Neural cell (in vitro differentiated cells): ENCODE results near the gene CPNE2. TPM values are rescaled to one million over a fixed set of nuclear protein-coding genes. Genes with fewer than 3 reads are reported as not detected.
"Not testable (repeated sequence)": the region's sequence is repeated elsewhere in the genome, so short reads cannot be mapped to it uniquely, and the experiment has no call there.

Experiments
- H2AFZ ChIP-seq: fragments of 200-600, 300-800 bp; sonication (generic), shearing (Covaris generic); 2 replicates; pipeline ENCODE4 v1.6.0; 2014; ENCODE audit warnings: low read depth, mild to moderate bottlenecking, antibody characterized with exemption, low read length, moderate library complexity
- H3F3A ChIP-seq: fragments of 200-600 bp; shearing (Covaris generic); 2 replicates; pipeline ENCODE4 v1.6.1; 2016; ENCODE audit warnings: mild to moderate bottlenecking, moderate library complexity, mixed read lengths, antibody characterized with exemption, low read length; ENCODE audit not compliant: insufficient read depth, poor library complexity, severe bottlenecking
- H3K27ac ChIP-seq: fragments of 200-600, 300-800 bp; sonication (generic), shearing (Covaris generic); 2 replicates; pipeline ENCODE4 v1.5.1; 2014; ENCODE audit warnings: mild to moderate bottlenecking, low read length, moderate library complexity
- H3K27me3 ChIP-seq: fragments of 300-800, 200-600 bp; sonication (generic), shearing (Covaris generic); 2 replicates; pipeline ENCODE4 v1.6.0; 2014; ENCODE audit warnings: mild to moderate bottlenecking, low read depth, low read length, moderate library complexity; ENCODE audit not compliant: insufficient read depth
- H3K36me3 ChIP-seq: fragments of 300-800, 200-600 bp; sonication (generic), shearing (Covaris generic); 2 replicates; pipeline ENCODE4 v1.5.1; 2014; ENCODE audit warnings: mild to moderate bottlenecking, antibody characterized with exemption, low read length, moderate library complexity; ENCODE audit not compliant: insufficient read depth
- H3K4me2 ChIP-seq: fragments of 300-800, 200-600 bp; sonication (generic), shearing (Covaris generic); 2 replicates; pipeline ENCODE4 v1.6.0; 2014; ENCODE audit warnings: mild to moderate bottlenecking, low read length
- H3K4me3 ChIP-seq: fragments of 300-800, 200-600 bp; sonication (generic), shearing (Covaris generic); 2 replicates; pipeline ENCODE4 v1.5.1; 2014; ENCODE audit warnings: mild to moderate bottlenecking, low read length, moderate library complexity
- H3K79me2 ChIP-seq: fragments of 200-600 bp; shearing (Covaris generic); replicated peaks from 2 replicates; pipeline ENCODE4 v1.6.0; 2014; ENCODE audit warnings: mild to moderate bottlenecking, low read length, moderate library complexity; ENCODE audit not compliant: insufficient read depth
- H3K9ac ChIP-seq: fragments of 300-800, 200-600 bp; sonication (generic), shearing (Covaris generic); 2 replicates; pipeline ENCODE4 v1.6.1; 2016; ENCODE audit warnings: mild to moderate bottlenecking, low read length, mixed read lengths
- H3K9me2 ChIP-seq: fragments of 200-600 bp; shearing (Covaris generic); 2 replicates; pipeline ENCODE4 v1.6.1; 2016; ENCODE audit warnings: mild to moderate bottlenecking, low read length, mixed read lengths; ENCODE audit not compliant: insufficient read depth
- H3K9me3 ChIP-seq: fragments of 200-600, 300-800 bp; sonication (generic), shearing (Covaris generic); 2 replicates; pipeline ENCODE4 v1.6.1; 2016; ENCODE audit warnings: mild to moderate bottlenecking, mixed run types, low read length, moderate library complexity, mixed read lengths
- H4K20me1 ChIP-seq: fragments of 200-600 bp; shearing (Covaris generic); 2 replicates; pipeline ENCODE4 v1.6.1; 2016; ENCODE audit warnings: mild to moderate bottlenecking, mixed run types; ENCODE audit not compliant: insufficient read depth
- EP300 ChIP-seq: fragments of 450-650 bp; conservative IDR thresholded peaks from 2 replicates; pipeline ENCODE4 v1.6.1; 2014; ENCODE audit warnings: antibody characterized with exemption, mild to moderate bottlenecking, moderate library complexity; ENCODE audit not compliant: poor library complexity, severe bottlenecking
- EZH2 ChIP-seq: fragments of 200-600, 300-800 bp; shearing (Covaris generic), sonication (generic); IDR thresholded peaks from 2 replicates; pipeline ENCODE4 v1.6.1; 2014; ENCODE audit warnings: antibody characterized with exemption, low read length, borderline replicate concordance, mild to moderate bottlenecking; ENCODE audit not compliant: insufficient read depth, poor library complexity, severe bottlenecking
- MXI1 ChIP-seq: fragments of 450-650 bp; conservative IDR thresholded peaks from 2 replicates; pipeline ENCODE4 v1.6.1; 2014; ENCODE audit warnings: antibody characterized with exemption, mild to moderate bottlenecking; ENCODE audit not compliant: poor library complexity, severe bottlenecking
- POLR2AphosphoS5 ChIP-seq: IDR thresholded peaks from 2 replicates; pipeline ENCODE4 v1.6.1; 2012
- RAD21 ChIP-seq: fragments of 450-650 bp; conservative IDR thresholded peaks from 2 replicates; pipeline ENCODE4 v1.6.1; 2014; ENCODE audit warnings: antibody characterized with exemption, mild to moderate bottlenecking, moderate library complexity
- SMC3 ChIP-seq: fragments of 450-650 bp; conservative IDR thresholded peaks from 2 replicates; pipeline ENCODE4 v1.6.1; 2014; ENCODE audit warnings: antibody characterized with exemption, mild to moderate bottlenecking, moderate library complexity; ENCODE audit not compliant: poor library complexity
- TAF1 ChIP-seq: IDR thresholded peaks from 2 replicates; pipeline ENCODE4 v1.6.1; 2012; ENCODE audit warnings: low read depth
- polyA plus RNA-seq: library from polyadenylated mRNA; depleted of rRNA; stranded (reverse); fragments of >200 nt; gene quantifications from 2 replicates; pipeline ENCODE4 v1.2.3, GENCODE V29; 2014
- TF ChIP-seq, protein P1 (sequence below): IDR thresholded peaks from 2 replicates; pipeline ENCODE4 v1.6.1; 2012; ENCODE audit warnings: borderline replicate concordance
- TF ChIP-seq, protein P2 (sequence below): fragments of 450-650 bp; IDR thresholded peaks from 2 replicates; pipeline ENCODE4 v1.5.1; 2014; ENCODE audit warnings: antibody characterized with exemption, mild to moderate bottlenecking, moderate library complexity; ENCODE audit not compliant: poor library complexity, severe bottlenecking

The CPNE2 gene
- polyA plus RNA-seq, 1 donor from 2014 or later, result 18.6 TPM

DNA sequence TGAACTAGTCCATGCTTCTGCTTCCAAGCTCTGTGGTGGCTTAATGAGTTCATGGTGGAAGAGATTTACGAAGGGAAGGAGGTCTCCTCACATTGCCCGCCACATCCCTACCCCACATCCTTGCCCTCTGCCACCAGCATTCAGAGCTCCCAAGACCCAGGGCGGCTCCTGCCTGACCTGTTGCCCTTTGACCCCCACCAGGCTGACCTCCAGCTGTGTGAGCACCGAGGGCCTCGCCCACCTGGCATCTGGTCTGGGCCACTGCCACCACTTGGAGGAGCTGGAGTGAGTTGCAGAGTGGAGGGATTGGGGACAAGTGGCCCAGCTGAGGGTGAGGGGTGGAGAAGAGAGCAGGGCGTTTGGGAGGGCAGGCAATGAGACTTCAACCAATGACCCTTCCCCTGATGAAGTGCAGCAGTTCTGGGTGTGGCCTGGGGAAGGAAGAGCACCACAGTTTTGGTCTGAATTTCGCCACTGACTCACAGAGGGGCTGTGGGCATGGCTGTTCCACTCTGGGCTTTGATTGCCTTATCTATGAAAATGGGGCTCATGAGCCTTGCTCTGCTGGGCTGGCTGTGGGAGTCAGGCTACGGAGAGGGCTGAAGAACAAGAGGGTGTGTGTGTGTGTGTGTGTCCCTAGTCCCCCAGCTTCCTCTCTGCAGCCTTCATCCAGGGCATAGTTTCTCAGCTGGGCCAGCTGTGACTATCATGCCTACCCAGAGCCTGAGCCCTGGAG lies 22.6 kb upstream of the CPNE2 start:
- Histone ChIP-seq H3K9me3 (no peaks in the 10 kb centered on the region), H3K4me3 (no peak overlapping the region), H3K4me2 (no peak overlapping the region), H3K9me2 (no peaks in the 10 kb centered on the region), H3K27ac (no peak overlapping the region), H2AFZ (no peak overlapping the region), H4K20me1 (no peaks in the 10 kb centered on the region), H3F3A (no peaks in the 10 kb centered on the region), H3K79me2 (no peaks in the 10 kb centered on the region), H3K27me3 (no peaks in the 10 kb centered on the region), H3K9ac (no peak overlapping the region), H3K36me3 (no peaks in the 10 kb centered on the region)
- TF ChIP-seq, protein P1, sequence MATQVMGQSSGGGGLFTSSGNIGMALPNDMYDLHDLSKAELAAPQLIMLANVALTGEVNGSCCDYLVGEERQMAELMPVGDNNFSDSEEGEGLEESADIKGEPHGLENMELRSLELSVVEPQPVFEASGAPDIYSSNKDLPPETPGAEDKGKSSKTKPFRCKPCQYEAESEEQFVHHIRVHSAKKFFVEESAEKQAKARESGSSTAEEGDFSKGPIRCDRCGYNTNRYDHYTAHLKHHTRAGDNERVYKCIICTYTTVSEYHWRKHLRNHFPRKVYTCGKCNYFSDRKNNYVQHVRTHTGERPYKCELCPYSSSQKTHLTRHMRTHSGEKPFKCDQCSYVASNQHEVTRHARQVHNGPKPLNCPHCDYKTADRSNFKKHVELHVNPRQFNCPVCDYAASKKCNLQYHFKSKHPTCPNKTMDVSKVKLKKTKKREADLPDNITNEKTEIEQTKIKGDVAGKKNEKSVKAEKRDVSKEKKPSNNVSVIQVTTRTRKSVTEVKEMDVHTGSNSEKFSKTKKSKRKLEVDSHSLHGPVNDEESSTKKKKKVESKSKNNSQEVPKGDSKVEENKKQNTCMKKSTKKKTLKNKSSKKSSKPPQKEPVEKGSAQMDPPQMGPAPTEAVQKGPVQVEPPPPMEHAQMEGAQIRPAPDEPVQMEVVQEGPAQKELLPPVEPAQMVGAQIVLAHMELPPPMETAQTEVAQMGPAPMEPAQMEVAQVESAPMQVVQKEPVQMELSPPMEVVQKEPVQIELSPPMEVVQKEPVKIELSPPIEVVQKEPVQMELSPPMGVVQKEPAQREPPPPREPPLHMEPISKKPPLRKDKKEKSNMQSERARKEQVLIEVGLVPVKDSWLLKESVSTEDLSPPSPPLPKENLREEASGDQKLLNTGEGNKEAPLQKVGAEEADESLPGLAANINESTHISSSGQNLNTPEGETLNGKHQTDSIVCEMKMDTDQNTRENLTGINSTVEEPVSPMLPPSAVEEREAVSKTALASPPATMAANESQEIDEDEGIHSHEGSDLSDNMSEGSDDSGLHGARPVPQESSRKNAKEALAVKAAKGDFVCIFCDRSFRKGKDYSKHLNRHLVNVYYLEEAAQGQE, result no peak
- no peak for TF ChIP-seq TAF1
- TF ChIP-seq SMC3, result no peak

DNA sequence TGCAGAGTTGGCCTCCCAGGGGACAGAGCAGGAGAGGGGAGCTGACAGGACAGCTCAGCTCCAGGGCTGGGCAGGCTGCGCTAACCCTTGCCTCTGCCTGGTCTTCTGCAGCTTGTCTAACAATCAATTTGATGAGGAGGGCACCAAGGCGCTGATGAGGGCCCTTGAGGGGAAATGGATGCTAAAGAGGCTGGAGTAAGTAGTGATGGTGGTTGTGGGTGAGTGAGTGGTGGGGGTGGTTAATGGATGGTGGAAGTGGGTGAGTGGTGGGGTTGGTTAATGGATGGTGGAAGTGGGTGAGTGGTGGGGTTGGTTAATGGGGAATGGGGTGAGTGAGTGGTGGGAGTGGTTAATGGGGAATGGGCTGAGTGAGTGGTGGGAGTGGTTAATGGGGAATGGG lies 22.0 kb upstream of the CPNE2 start:
- H3K4me3 ChIP-seq, result no peak overlapping the region
- no peak overlapping the region for H2AFZ ChIP-seq
- H3K36me3 ChIP-seq, result no peaks in the 10 kb centered on the region
- H3K27ac ChIP-seq, result no peak overlapping the region
- H3F3A ChIP-seq, result no peaks in the 10 kb centered on the region
- H3K9me2 ChIP-seq, result no peaks in the 10 kb centered on the region
- no peak overlapping the region for H3K4me2 ChIP-seq
- no peaks in the 10 kb centered on the region for H3K9me3 ChIP-seq
- H3K27me3 ChIP-seq, result no peaks in the 10 kb centered on the region
- no peaks in the 10 kb centered on the region for H4K20me1 ChIP-seq
- H3K9ac ChIP-seq, result no peak overlapping the region
- no peaks in the 10 kb centered on the region for H3K79me2 ChIP-seq
- TF ChIP-seq EZH2 (no peak), EP300 (no peak), POLR2AphosphoS5 (no peak), TAF1 (no peak), MXI1 (no peak), SMC3 (no peak), RAD21 (no peak)
- TF ChIP-seq, protein P1, result no peak
- TF ChIP-seq, protein P2, sequence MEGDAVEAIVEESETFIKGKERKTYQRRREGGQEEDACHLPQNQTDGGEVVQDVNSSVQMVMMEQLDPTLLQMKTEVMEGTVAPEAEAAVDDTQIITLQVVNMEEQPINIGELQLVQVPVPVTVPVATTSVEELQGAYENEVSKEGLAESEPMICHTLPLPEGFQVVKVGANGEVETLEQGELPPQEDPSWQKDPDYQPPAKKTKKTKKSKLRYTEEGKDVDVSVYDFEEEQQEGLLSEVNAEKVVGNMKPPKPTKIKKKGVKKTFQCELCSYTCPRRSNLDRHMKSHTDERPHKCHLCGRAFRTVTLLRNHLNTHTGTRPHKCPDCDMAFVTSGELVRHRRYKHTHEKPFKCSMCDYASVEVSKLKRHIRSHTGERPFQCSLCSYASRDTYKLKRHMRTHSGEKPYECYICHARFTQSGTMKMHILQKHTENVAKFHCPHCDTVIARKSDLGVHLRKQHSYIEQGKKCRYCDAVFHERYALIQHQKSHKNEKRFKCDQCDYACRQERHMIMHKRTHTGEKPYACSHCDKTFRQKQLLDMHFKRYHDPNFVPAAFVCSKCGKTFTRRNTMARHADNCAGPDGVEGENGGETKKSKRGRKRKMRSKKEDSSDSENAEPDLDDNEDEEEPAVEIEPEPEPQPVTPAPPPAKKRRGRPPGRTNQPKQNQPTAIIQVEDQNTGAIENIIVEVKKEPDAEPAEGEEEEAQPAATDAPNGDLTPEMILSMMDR, result no peak

DNA sequence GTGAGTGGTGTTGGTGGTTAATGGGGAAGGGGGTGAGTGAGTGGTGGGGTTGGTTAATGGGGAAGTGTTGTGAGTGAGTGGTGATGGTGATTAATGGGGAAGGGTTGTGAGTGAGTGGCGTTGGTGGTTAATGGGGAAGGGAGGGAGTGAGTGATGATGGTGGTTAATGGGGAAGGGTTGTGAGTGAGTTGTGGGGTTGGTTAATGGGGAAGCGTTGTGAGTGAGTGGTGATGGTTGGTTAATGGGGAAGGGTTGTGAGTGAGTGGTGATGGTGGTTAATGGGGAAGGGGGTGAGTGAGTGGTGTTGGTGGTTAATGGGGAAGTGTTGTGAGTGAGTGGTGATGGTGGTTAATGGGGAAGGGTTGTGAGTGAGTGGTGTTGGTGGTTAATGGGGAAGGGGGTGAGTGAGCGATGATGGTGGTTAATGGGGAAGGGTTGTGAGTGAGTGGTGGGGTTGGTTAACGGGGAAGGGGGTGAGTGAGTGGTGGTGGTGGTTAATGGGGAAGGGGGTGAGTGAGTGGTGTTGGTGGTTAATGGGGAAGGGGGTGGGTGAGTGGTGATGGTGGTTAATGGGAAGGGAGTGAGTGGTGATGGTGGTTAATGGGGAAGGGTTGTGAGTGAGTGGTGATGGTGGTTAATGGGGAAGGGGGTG lies 21.2 kb upstream of the CPNE2 start:
- H4K20me1 ChIP-seq, H3K9me2 ChIP-seq, H3F3A ChIP-seq, H3K27ac ChIP-seq, H3K4me3 ChIP-seq, H3K9ac ChIP-seq, H3K79me2 ChIP-seq, H2AFZ ChIP-seq, H3K4me2 ChIP-seq, H3K27me3 ChIP-seq, H3K36me3 ChIP-seq, H3K9me3 ChIP-seq: not testable (repeated sequence)
